ENCODE measurements around the gene ZNF614.

ZNF614 gene

GRCh38 chr19:52020506-52020905 is 7.7 kb downstream of the ZNF614 start:
- Histone ChIP-seq H3K9me3 (ENCODE audit: insufficient read depth, low read length) (peaks cover 63% of the 10 kb centered on the region), H3K79me2 (ENCODE audit: low read length) (peaks cover 8% of the 10 kb centered on the region), H3K27me3 (ENCODE audit: low read depth, low read length) (no peaks in the 10 kb centered on the region), H4K20me1 (ENCODE audit: insufficient read depth, low read length) (no peaks in the 10 kb centered on the region), H3K4me2 (ENCODE audit: low read length) (no peak overlapping the region), H3K27ac (ENCODE audit: low read length) (no peak overlapping the region), H3K36me3 (replicated peaks; ENCODE audit: low read depth, low read length) (peaks cover 93% of the 10 kb centered on the region), H3K4me3 (ENCODE audit: low read length) (no peak overlapping the region), H2AFZ (ENCODE audit: low read depth, low read length) (no peak overlapping the region), H3K9ac (ENCODE audit: low read length) (no peak overlapping the region), H3K4me1 (ENCODE audit: low read length) (no peaks in the 10 kb centered on the region)
- TF ChIP-seq CTCF (IDR thresholded peaks at IDR 0.05; ENCODE audit: low read depth, low read length): no peak
- TF ChIP-seq EZH2phosphoT487 (IDR thresholded peaks at IDR 0.05; ENCODE audit: low read depth): no peak

DNA sequence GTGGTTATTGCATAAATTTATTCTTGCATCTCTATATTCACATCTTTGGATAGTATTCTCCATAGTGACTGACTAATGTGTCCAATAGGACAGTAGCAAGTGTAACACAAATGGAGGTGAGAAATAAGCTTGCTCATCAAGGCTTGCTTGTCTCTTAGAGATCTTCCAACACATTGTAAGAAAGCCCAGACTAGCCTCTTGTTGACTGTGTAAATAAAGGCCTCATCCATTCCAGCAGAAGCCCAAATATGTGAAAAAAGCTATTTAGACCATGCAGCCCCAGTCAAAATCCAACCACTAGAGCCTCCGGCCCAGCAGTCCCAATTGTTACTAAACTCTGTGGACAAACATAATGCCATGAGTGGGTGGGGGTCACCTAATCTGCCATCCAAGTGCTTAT is 17.5 kb downstream of the ZNF614 start:
- peaks cover 61% of the 10 kb centered on the region for H3K36me3 ChIP-seq (replicated peaks; ENCODE audit: low read depth, low read length)
- no peaks in the 10 kb centered on the region for H3K27me3 ChIP-seq (ENCODE audit: low read depth, low read length)
- peaks cover 33% of the 10 kb centered on the region for H3K9me3 ChIP-seq (ENCODE audit: insufficient read depth, low read length)
- H3K9ac ChIP-seq (ENCODE audit: low read length): no peak overlapping the region
- H3K4me2 ChIP-seq (ENCODE audit: low read length): no peak overlapping the region
- no peaks in the 10 kb centered on the region for H4K20me1 ChIP-seq (ENCODE audit: insufficient read depth, low read length)
- TF ChIP-seq CTCF (IDR thresholded peaks at IDR 0.05; ENCODE audit: low read depth, low read length) (no peak), EZH2phosphoT487 (IDR thresholded peaks at IDR 0.05; ENCODE audit: low read depth) (no peak)
- H3K4me3 ChIP-seq (ENCODE audit: low read length): no peak overlapping the region
- H3K4me1 ChIP-seq (ENCODE audit: low read length): peaks cover 8% of the 10 kb centered on the region
- H3K79me2 ChIP-seq (ENCODE audit: low read length): peaks cover 9% of the 10 kb centered on the region
- no peak overlapping the region for H2AFZ ChIP-seq (ENCODE audit: low read depth, low read length)
- no peak overlapping the region for H3K27ac ChIP-seq (ENCODE audit: low read length)

- H3K4me2 ChIP-seq (ENCODE audit: low read length): peak within 1 kb of the TSS; percentile 92
- peak within 1 kb of the TSS; percentile 90 for H3K4me3 ChIP-seq (ENCODE audit: low read length)
- H3K79me2 ChIP-seq (ENCODE audit: low read length): peaks cover 9% of the 10 kb centered on the region
- peak within 1 kb of the TSS; percentile 51 for H3K27ac ChIP-seq (ENCODE audit: low read length)
- peaks cover 25% of the 10 kb centered on the region for H3K9me3 ChIP-seq (ENCODE audit: insufficient read depth, low read length)
- TF ChIP-seq CTCF (IDR thresholded peaks at IDR 0.05; ENCODE audit: low read depth, low read length) (no peak), EZH2phosphoT487 (IDR thresholded peaks at IDR 0.05; ENCODE audit: low read depth) (no peak)
- H3K27me3 ChIP-seq (ENCODE audit: low read depth, low read length): no peaks in the 10 kb centered on the region
- H3K36me3 ChIP-seq (replicated peaks; ENCODE audit: low read depth, low read length): peaks cover 56% of the 10 kb centered on the region
- peaks cover 8% of the 10 kb centered on the region for H3K4me1 ChIP-seq (ENCODE audit: low read length)
- peak within 1 kb of the TSS; percentile 100 for H2AFZ ChIP-seq (ENCODE audit: low read depth, low read length)
- H3K9ac ChIP-seq (ENCODE audit: low read length): peak within 1 kb of the TSS; percentile 80
- no peaks in the 10 kb centered on the region for H4K20me1 ChIP-seq (ENCODE audit: insufficient read depth, low read length)
Measured at GRCh38 chr19:52007806-52008557, 20.2 kb downstream of the ZNF614 start, which contains the start of gene ZNF615. Gene ZNF615, minus strand, starts transcription at chr19:52008211. Its CDS starts 4,500 bp downstream, at chr19:52003711.

DNA sequence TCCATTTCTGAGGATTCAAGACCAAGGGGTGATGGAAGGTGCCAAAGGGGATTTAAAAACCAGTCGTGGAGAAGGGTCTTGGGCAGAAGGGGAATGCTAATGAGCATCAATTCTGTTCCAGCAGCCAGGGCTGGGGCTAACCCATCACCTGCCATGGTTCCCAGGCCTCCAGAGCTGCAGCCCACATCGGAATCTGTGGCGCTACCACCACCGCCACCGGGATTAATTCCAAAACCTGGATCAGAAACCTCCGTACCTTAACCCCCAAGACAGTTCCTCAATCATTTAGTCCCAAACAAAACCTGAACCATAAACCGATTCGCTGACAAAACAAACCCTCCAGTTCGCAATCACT is 20.8 kb downstream of the ZNF614 start:
- Histone ChIP-seq H3K27me3 (ENCODE audit: low read depth, low read length) (no peaks in the 10 kb centered on the region), H3K36me3 (replicated peaks; ENCODE audit: low read depth, low read length) (peaks cover 53% of the 10 kb centered on the region), H4K20me1 (ENCODE audit: insufficient read depth, low read length) (no peaks in the 10 kb centered on the region), H3K79me2 (ENCODE audit: low read length) (peaks cover 9% of the 10 kb centered on the region), H2AFZ (ENCODE audit: low read depth, low read length) (peak overlapping the region; percentile 100), H3K27ac (ENCODE audit: low read length) (no peak overlapping the region), H3K9me3 (ENCODE audit: insufficient read depth, low read length) (peaks cover 25% of the 10 kb centered on the region), H3K4me2 (ENCODE audit: low read length) (peak overlapping the region; percentile 92), H3K4me1 (ENCODE audit: low read length) (peaks cover 8% of the 10 kb centered on the region), H3K9ac (ENCODE audit: low read length) (peak overlapping the region; percentile 80), H3K4me3 (ENCODE audit: low read length) (peak overlapping the region; percentile 90)
- TF ChIP-seq CTCF (IDR thresholded peaks at IDR 0.05; ENCODE audit: low read depth, low read length): no peak
- no peak for TF ChIP-seq EZH2phosphoT487 (IDR thresholded peaks at IDR 0.05; ENCODE audit: low read depth)
